NCI-H226 (cell line): Measurements from ENCODE around the gene MUC2.

ENCODE experiments used
- DNase-seq: peaks from one replicate; pipeline ENCODE4 v3.0.0-alpha.2; 2015

Gene MUC2

DNA sequence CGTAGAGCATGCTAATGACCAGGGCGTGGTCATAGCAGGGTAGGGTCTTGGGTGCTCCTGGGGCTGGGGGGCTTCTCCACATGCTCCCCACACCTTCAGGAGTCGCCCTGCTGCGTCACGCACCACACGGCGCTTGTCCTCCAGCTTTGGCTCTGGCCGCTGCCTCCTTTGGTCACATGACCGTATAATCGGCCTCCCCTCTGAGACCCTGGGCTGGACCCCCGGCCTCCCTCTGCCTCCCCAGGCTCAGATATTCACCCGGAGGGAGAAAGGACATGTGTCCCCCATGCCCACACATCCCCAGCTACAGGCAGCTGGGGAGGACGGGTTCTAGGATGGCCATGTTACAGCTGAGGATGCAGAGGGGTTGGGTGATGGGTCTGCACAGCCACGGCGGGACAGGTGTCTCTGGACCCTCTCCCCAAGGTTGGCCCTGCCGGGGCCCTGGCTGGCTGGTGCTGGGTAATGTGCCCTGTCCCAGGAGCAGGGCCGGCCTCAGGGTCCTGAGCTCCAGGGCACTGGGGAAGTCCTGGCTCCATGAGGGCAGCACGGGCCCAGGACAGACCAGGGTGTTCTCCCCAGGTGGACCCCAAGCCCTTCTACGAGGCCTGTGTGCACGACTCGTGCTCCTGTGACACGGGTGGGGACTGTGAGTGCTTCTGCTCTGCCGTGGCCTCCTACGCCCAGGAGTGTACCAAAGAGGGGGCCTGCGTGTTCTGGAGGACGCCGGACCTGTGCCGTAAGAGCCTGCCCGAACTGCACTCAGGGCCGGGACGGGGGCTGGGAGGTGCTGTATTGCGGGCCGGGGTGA is 14.5 kb downstream of the MUC2 start:
- no peak for DNase-seq

DNA sequence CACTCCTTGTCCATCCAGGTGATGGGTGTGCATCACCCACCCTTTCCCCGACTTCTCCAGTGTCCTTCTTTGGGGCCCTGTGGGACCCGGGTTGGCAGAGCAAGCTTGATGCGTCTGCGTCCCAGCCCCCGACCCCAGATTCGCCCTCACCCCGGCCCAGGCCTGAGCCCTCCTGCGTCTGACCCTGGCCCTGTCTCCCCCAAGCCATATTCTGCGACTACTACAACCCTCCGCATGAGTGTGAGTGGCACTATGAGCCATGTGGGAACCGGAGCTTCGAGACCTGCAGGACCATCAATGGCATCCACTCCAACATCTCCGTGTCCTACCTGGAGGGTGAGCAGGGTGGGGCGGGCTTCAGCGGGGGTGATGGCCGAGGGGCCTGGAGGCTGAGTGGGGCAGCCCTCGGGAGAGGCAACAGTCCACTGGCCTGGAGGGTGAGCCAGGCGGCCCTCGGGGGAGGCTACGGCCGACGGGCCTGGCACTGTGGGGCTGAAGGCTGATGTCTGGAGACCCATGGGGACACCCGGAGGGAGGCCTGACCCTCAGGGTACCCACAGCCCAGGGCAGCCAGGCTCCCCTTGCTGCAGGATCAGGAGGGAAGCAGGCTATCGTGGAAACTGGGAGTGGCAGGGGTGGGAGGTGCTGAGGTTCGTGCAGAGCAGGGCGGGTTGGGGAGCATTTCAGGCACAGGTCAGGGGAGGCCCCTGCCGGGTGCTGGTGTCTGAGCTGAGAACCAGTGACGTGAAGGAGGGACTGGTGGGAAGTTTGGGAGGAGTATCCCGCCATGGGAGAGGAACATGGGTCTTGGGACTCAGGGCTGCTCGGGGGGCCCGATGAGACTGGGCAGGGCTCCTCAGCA is 15.3 kb downstream of the MUC2 start:
- DNase-seq = no peak

DNA sequence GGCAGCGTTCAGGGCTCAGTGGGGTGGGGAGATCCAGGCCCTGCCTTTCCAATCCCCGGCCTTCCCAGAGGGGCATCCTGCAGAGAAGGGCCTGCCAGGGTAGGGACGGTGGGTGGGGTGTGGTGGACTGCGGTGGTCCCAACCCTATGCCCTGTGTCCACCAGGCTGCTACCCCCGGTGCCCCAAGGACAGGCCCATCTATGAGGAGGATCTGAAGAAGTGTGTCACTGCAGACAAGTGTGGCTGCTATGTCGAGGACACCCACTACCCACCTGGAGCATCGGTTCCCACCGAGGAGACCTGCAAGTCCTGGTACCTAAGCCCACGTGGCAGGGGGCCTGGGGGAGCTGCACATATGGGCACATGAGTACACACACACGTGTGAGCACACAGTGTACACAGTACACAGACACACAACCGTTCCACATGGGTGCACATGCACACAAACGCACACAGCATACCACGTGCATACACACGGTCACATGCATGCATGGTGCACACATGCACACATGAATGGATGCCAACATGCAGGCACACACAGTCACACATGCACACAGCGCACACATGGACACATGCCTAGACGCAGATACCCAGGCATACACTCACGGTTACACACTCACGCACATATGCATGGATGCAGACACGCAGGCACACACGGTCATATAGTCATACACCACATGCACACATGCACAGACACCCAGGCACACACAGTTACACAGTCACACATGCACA is 16.1 kb downstream of the MUC2 start:
- DNase-seq = no peak

DNA sequence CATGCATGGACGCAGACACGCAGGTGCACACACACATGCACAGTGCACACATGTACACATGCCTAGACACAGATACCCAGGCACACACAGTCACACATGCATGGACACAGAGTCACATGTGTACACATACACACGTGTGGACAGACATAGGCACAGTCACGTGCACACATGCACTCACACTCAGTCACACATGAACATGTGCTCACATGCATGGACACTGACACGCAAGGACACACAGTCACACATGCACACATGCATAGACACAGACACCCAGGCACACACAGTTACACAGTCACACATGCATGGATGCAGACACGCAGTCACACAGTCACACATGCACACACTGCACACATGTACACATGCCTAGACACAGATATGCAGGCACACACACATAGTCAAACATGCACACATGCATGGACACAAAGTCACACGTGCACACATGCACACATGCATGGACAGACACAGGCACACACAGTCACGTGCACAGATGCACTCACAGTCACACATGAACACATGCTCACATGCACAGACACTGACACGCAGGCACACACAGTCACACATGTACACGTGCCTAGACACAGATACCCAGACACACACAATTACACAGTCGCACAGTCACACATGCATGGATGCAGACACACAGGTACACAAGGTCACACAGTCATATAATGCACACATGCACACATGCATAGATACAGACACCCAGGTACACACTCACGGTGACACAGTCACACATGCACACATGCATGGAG is 16.8 kb downstream of the MUC2 start:
- DNase-seq = no peak

DNA sequence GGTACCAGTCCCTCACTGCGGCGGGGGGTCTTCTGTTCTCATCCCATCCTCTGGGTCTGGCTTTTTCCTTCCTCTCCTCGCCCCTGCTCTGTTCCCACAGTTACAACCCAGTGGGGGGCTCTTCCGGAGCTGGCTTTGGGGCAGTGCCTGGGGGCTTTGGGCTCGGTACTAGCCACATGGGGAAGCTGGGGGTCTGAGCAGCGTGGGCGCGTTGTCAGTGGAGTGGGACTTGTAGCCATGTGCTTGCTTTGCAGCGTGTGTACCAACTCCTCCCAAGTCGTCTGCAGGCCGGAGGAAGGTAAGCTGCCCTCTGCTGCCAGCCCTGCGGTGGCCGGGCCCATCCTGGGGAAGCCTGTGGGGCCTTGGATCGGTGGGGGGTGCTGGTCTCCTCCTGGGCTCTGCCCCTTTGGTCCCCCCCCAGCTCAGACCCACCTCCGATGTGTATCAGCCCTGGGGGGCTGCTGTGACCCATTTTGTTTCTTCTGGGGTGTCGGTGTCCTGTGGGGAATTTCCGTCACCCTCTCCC is 17.5 kb downstream of the MUC2 start:
- no peak for DNase-seq

DNA sequence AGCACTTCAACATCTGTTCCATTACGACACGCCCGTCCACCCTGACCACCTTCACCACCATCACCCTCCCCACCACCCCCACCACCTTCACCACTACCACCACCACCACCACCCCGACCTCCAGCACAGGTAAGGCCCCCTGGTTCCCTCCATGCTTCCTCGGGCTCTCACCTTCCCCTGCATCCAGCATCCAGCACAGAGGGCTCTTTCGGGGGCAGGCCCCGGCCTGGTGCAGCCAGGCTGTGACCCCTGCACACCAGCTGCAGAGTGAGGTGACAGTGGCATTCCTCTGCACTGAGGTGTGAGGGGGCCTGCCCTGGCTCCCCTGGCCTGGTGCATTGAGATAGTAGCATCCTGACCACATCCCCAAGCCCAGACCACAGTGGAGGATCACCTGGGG is 18.2 kb downstream of the MUC2 start:
- DNase-seq = no peak

DNA sequence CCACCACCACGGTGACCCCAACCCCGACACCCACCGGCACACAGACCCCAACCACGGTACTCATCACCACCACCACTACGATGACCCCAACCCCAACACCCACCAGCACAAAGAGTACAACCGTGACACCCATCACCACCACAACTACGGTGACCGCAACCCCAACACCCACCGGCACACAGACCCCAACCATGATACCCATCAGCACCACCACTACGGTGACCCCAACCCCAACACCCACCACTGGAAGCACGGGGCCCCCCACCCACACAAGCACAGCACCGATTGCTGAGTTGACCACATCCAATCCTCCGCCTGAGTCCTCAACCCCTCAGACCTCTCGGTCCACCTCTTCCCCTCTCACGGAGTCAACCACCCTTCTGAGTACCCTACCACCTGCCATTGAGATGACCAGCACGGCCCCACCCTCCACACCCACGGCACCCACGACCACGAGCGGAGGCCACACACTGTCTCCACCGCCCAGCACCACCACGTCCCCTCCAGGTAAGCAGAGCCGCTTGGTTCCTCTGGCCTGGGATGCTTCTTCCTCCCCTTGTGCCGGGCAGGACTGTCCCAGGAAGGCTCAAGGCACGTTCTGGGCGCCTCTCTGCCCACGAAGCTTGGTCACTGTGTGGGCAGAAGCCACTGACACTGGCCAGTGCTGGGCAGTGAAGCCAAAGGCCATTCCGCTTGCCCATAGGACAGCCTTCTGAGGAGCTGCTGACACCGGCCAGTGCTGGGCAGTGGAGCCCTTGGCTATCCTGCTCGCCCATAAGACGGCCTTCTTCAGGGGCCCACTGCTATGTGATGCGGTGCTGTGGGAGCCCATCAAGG is 25.1 kb downstream of the MUC2 start:
- DNase-seq = no peak

DNA sequence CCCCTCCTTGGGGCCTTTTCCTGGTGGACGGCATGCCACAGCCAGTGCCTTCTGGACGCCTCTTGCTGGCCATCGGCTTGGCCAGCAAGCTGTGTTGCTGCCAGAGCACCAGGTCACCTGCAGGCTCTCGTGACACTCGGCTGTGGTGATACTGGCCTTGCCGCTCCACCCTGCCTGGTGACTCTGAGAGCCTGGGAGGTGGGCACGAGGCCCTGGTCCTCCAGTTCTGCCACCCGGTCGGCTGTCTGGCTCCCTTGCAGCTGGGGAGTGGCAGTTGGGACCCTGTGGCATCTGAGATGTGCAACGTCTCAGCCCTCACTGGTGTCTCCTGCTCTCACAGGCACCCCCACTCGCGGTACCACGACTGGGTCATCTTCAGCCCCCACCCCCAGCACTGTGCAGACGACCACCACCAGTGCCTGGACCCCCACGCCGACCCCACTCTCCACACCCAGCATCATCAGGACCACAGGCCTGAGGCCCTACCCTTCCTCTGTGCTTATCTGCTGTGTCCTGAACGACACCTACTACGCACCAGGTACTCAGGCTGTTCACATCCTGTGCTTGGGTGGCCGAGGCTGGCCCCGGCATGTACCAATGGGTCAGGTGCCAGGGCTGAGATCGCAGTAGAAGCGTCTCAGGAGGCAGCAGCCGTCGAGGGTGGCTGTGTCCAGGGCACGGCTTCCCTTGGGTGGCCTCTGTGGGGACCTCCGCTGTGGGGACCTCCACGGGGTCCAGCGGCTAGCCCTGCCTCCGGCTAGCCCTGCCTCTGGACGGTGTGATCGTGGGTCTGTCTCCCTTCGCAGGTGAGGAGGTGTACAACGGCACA is 26.0 kb downstream of the MUC2 start:
- no peak for DNase-seq

DNA sequence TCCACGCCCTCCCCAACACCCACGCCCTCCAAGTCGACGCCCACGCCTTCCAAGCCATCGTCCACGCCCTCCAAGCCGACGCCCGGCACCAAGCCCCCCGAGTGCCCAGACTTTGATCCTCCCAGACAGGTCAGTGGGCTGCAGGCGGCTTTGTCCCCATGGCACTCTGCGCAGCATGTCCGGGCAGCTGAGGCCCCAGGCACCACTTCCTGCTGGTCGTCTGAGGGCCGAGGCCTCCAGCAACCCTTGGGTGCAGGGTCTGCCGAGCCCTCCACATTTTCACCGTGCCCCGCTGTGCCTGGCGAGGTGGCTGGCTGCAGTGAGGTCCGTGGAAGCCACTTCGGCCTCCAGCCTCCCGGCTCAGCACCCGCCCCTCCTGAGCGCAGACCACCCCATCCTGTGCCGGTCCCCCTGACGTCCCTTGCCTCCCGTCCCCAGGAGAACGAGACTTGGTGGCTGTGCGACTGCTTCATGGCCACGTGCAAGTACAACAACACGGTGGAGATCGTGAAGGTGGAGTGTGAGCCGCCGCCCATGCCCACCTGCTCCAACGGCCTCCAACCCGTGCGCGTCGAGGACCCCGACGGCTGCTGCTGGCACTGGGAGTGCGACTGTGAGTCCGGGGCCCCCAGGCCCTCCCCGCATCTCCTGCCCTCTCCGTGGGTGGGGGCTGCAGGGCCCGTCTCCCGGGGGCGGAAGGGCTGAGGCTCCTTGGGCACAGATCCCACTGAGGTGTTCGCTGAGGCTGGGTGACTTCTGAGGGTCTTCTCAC is 26.8 kb downstream of the MUC2 start:
- no peak for DNase-seq

DNA sequence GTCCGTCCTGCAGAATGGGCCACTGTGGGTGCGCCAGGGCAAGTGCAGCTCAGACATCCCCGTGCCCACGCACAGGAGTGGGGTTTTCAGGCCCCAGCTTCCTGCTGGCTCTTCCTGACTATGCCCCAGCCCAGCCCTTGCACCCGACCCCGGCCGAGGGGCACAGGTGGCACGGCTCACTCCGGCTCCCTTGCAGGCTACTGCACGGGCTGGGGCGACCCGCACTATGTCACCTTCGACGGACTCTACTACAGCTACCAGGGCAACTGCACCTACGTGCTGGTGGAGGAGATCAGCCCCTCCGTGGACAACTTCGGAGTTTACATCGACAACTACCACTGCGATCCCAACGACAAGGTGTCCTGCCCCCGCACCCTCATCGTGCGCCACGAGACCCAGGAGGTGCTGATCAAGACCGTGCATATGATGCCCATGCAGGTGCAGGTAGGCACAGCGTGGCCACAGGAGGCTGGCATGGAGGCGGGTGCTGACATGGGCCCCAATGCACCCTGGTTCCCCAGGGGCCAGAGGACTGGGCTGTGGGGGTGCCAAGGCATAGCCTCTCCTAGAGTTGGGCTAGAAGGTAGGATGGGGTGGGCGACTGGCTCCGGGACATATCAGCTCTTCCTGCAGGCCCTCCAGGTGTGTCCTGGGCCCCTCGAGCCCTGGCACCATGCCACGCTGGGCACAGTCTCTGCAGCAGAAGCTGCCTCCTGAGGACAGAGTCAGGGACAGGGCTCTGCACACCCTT is 27.7 kb downstream of the MUC2 start:
- DNase-seq = no peak

DNA sequence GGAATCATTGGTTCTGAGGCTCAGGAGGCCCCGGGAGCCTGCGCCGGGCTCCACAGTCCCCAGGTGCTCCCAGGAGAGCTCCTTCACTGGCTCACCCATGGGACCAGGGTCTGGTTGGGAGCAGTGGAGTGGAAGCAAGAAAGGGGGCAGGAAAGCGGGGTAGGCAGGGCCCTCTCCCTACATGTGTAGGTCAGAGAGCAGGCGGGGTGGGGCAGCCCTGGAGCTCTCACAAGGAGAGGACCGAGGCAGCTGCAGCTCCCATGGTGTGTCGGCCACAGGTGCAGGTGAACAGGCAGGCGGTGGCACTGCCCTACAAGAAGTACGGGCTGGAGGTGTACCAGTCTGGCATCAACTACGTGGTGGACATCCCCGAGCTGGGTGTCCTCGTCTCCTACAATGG is 28.3 kb downstream of the MUC2 start:
- DNase-seq = no peak

DNA sequence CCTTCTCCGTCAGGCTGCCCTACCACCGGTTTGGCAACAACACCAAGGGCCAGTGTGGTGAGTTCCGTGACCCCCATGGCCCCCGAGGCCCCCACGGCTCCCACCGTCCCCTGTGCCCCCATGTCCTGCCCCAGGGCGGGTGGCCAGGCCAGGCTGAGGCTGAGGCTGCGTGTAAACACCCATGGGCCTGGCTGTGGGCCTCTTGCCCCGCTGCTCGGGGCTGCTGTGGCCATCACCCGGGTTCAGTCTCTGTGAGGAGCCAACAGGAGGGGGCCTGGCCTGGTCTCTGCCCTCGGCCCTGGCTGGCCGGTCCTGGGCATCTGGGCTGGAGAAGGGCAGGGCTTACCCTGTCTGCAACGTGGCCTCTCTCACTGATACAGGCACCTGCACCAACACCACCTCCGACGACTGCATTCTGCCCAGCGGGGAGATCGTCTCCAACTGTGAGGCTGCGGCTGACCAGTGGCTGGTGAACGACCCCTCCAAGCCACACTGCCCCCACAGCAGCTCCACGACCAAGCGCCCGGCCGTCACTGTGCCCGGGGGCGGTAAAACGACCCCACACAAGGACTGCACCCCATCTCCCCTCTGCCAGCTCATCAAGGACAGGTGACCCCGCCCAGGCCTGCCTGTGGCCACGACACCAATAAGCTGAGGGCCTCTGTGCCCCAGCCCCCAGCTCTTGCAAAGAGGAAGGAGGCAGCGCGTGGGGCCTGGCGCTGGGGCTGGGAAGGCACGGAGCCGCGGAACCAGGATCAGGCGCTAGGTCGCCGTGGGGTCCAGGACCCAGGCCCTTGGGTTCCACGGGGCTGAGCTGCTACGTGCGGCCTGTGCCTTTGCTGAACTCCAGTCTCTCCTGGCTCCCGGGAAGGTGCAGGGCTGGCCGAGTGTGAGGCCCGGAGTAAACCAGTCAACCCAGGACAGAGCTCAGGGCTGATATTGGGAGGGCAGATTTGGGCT is 29.0 kb downstream of the MUC2 start:
- no peak for DNase-seq

DNA sequence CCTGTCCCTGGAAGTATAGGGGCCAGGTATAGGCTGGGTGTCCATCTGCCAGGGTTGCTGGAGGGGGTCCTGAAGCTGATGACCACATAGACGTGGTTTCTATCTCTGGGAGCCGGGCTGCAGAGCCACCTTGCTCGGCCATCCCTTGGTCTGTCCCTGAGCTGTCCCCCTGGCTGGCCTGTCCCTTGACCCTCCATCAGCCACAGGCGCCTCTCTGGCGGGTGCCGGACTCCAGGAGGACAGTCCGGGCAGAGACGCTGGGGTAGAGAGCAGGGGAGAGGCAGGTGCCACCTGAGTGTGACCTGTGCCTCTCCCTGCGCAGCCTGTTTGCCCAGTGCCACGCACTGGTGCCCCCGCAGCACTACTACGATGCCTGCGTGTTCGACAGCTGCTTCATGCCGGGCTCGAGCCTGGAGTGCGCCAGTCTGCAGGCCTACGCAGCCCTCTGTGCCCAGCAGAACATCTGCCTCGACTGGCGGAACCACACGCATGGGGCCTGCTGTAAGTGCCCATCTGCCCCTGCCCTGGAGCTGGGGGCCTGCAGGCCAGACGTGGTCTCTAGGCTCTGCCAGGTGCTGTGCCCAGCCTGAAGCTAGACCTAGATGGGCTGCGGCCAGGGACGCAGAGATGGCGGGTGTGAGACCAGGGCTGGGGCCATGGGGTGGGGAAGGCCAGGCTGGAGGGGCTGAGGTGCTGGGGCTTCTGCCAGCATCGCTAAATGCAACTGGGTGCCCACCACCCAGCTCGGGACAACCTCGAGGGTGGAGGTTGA is 29.9 kb downstream of the MUC2 start:
- no peak for DNase-seq

DNA sequence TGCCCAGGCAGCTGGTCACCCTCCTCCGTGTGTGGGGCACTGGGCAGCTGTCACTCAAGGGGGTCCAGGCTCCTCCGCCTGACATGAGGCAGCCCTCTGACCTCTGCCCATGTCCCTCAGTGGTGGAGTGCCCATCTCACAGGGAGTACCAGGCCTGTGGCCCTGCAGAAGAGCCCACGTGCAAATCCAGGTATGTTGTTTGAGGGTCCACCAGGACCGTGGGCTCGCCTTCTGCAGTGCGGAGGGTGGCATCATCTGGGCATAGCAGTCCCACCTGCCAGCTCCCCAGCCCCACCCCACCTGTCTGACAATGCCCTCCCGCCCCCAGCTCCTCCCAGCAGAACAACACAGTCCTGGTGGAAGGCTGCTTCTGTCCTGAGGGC is 30.5 kb downstream of the MUC2 start:
- no peak for DNase-seq

DNA sequence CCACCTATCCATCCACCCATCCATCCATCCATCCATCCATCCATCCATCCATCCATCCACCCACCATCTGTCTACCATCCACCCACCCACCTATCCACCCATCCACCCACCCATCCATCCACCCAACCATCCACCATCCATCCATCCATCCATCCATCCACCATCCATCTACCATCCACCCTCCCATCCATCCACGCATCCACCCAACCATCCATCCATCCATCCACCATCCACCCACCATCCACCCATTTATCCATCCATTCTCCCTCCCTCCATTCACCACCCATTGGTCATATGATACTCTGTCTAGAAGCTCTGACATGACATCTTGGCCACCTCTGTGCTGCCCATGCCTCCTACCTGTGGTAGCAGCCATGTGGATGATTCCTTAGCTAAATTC is 31.7 kb downstream of the MUC2 start:
- DNase-seq = no peak

DNA sequence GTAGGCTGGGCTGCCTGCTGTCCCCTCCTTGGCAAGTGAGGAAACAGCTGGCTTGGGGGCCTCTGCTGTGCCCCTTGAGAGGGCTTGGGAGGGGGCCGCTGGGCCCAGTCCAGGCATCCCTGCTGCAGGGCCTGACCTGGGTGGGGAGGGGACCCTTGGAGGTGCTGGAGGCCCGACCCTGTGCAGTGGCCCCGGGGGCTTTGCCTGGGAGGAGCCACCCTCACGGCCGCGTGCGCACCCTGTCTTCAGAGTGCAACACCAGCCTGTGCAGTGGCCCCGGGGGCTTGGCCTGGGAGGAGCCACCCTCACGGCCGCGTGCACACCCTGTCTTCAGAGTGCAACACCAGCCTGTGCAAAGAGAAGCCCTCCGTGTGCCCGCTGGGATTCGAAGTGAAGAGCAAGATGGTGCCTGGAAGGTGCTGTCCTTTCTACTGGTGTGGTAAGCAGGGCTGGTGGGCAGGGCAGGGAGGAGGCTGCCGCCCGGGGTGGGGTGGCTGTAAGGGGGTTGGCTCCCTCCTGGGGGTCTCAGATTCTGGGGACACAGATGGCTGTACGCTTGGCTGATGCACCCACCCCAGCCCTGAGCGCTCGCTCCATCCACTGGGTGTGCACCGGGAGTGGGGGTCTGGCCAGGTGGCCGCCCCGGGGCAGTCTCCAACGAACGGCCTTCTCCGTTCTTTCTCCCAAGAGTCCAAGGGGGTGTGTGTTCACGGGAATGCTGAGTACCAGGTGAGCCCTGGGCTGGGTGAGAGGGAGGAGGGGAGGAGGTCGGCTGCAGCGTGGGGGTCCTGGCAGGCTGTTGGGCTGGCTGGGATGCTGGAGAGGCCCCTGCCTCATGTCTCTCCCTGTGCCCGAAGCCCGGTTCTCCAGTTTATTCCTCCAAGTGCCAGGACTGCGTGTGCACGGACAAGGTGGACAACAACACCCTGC is 32.9 kb downstream of the MUC2 start:
- no peak for DNase-seq
